HCT116 (cell line): ENCODE measurements around the gene LRG1.

Experiments used
- CTCF ChIP-seq, 3 experiments: fragments of 200-600 bp in 1 of 3; sonication (generic) in 1 of 3; IDR thresholded peaks in 2 of 3; conservative IDR thresholded peaks in 1 of 3; 2 replicates each; pipeline ENCODE4 v1.5.1; 2012 to 2017; ENCODE audit warnings: low read depth in 2 of 3, low read length in 2 of 3, antibody characterized with exemption in 1 of 3, borderline replicate concordance in 1 of 3, control low read depth in 1 of 3, mild to moderate bottlenecking in 1 of 3, mixed read lengths in 1 of 3, mixed run types in 1 of 3, moderate library complexity in 1 of 3; ENCODE audit not compliant: insufficient read depth in 1 of 3
- EZH2 ChIP-seq: fragments of 200-600 bp; sonication (generic); IDR thresholded peaks from 2 replicates; pipeline ENCODE4 v1.6.1; 2017; ENCODE audit warnings: antibody characterized with exemption, mixed run types
- EZH2phosphoT487 ChIP-seq: fragments of 200-600 bp; IDR thresholded peaks from 2 replicates; pipeline ENCODE4 v1.6.1; 2018; ENCODE audit warnings: antibody characterized with exemption, borderline replicate concordance
- JUND ChIP-seq: IDR thresholded peaks from 2 replicates; pipeline ENCODE4 v1.6.1; 2012
- POLR2A ChIP-seq: IDR thresholded peaks from 2 replicates; pipeline ENCODE4 v1.7.0; 2011; ENCODE audit warnings: borderline replicate concordance; ENCODE audit not compliant: insufficient read depth, insufficient read length; ENCODE audit errors: extremely low read depth
- SP1 ChIP-seq: IDR thresholded peaks from 2 replicates; pipeline ENCODE4 v1.6.1; 2012; ENCODE audit warnings: low read depth
- SRF ChIP-seq: IDR thresholded peaks from 2 replicates; pipeline ENCODE4 v1.6.1; 2012; ENCODE audit warnings: low read depth
- ZNF274 ChIP-seq: fragments of 200-500 bp; sonication (Bioruptor generic); IDR thresholded peaks from 2 replicates; pipeline ENCODE4 v1.6.1; 2014; ENCODE audit warnings: mild to moderate bottlenecking, low read depth, low read length, inconsistent platforms
- TF ChIP-seq, protein P1 (sequence below): IDR thresholded peaks from 2 replicates; pipeline ENCODE4 v1.6.1; 2012; ENCODE audit warnings: low read depth
- TF ChIP-seq, protein P2 (sequence below): IDR thresholded peaks from 2 replicates; pipeline ENCODE4 v1.6.1; 2012

DNA sequence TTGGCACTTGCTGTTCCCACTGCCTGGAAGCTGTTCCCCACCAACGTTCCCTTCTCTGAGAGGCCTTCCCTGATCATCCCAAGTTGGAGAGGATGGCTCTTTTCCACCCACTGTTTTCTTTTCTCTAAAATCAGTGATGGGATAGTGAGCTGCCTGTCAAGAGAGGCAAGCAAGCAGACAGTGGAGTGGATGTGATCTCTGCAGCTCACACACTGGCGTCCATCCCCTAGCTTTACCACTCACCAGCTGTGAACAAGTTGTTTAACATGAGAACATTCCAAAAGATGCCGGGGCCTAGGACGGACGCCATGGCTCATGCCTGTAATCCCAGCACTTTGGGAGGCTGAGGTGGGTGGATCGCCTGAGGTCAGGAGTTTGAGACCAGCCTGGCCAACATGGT, 47.7 kb upstream of the LRG1 start:
- TF ChIP-seq EZH2 (no peak), CTCF (IDR thresholded peaks at IDR 0.05 in 2 of 3, conservative IDR thresholded peaks at IDR 0.05 in 1 of 3; ENCODE audit: borderline replicate concordance in 1 of 3, insufficient read depth in 1 of 3, low read depth in 2 of 3, low read length in 2 of 3) (no peak), SRF (no peak), ZNF274 (no peak), SP1 (no peak), EZH2phosphoT487 (no peak), JUND (no peak), POLR2A (no peak)
- TF ChIP-seq, protein P1, sequence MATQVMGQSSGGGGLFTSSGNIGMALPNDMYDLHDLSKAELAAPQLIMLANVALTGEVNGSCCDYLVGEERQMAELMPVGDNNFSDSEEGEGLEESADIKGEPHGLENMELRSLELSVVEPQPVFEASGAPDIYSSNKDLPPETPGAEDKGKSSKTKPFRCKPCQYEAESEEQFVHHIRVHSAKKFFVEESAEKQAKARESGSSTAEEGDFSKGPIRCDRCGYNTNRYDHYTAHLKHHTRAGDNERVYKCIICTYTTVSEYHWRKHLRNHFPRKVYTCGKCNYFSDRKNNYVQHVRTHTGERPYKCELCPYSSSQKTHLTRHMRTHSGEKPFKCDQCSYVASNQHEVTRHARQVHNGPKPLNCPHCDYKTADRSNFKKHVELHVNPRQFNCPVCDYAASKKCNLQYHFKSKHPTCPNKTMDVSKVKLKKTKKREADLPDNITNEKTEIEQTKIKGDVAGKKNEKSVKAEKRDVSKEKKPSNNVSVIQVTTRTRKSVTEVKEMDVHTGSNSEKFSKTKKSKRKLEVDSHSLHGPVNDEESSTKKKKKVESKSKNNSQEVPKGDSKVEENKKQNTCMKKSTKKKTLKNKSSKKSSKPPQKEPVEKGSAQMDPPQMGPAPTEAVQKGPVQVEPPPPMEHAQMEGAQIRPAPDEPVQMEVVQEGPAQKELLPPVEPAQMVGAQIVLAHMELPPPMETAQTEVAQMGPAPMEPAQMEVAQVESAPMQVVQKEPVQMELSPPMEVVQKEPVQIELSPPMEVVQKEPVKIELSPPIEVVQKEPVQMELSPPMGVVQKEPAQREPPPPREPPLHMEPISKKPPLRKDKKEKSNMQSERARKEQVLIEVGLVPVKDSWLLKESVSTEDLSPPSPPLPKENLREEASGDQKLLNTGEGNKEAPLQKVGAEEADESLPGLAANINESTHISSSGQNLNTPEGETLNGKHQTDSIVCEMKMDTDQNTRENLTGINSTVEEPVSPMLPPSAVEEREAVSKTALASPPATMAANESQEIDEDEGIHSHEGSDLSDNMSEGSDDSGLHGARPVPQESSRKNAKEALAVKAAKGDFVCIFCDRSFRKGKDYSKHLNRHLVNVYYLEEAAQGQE: no peak
- TF ChIP-seq, protein P2, sequence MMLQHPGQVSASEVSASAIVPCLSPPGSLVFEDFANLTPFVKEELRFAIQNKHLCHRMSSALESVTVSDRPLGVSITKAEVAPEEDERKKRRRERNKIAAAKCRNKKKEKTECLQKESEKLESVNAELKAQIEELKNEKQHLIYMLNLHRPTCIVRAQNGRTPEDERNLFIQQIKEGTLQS: no peak
